ENCODE data around the gene SSBP3. TPM values are rescaled to one million over a fixed set of nuclear protein-coding genes. Genes with fewer than 3 reads are reported as not detected.

SSBP3 gene
- total RNA-seq, 2 experiments from 2014 or later, result 55.0 to 58.3 TPM

GRCh38 chr1:54329312-54330003 is 76.7 kb downstream of the SSBP3 start:
- no peak overlapping the region for H3K27ac Mint-ChIP-seq

GRCh38 chr1:54328066-54328636 is 78.0 kb downstream of the SSBP3 start:
- intact Hi-C loops (cut with micrococcal nuclease), result no loop called here
- CTCF ChIA-PET, result no interaction called here

More at GRCh38 chr1:54329312-54330003, 76.7 kb downstream of the SSBP3 start:
- DNase-seq, result no peak
- H3K27me3 Mint-ChIP-seq (ENCODE audit: low read depth), result no peaks in the 10 kb centered on the region
- no peaks in the 10 kb centered on the region for H3K9me3 Mint-ChIP-seq
- H3K4me3 Mint-ChIP-seq, result no peak overlapping the region
- no peaks in the 10 kb centered on the region for H3K36me3 Mint-ChIP-seq (ENCODE audit: low read depth)
- intact Hi-C loops (cut with micrococcal nuclease), result no loop called here
- H3K4me1 Mint-ChIP-seq (ENCODE audit: low read depth), result peaks cover 64% of the 10 kb centered on the region
- CTCF ChIA-PET, result no interaction called here

GRCh38 chr1:54327386-54328065 is 78.7 kb downstream of the SSBP3 start:
- H3K4me1 Mint-ChIP-seq (ENCODE audit: low read depth), result peaks cover 59% of the 10 kb centered on the region

More at GRCh38 chr1:54328066-54328636, 78.0 kb downstream of the SSBP3 start:
- H3K9me3 Mint-ChIP-seq, result no peaks in the 10 kb centered on the region
- no peaks in the 10 kb centered on the region for H3K36me3 Mint-ChIP-seq (ENCODE audit: low read depth)
- no peaks in the 10 kb centered on the region for H3K27me3 Mint-ChIP-seq (ENCODE audit: low read depth)
- DNase-seq, result no peak
- H3K4me3 Mint-ChIP-seq, result no peak overlapping the region
- H3K4me1 Mint-ChIP-seq (ENCODE audit: low read depth), result peaks cover 66% of the 10 kb centered on the region
- no peak overlapping the region for H3K27ac Mint-ChIP-seq

GRCh38 chr1:54326543-54327385 is 79.4 kb downstream of the SSBP3 start:
- no peaks in the 10 kb centered on the region for H3K36me3 Mint-ChIP-seq (ENCODE audit: low read depth)
- DNase-seq, result no peak
- peaks cover 57% of the 10 kb centered on the region for H3K4me1 Mint-ChIP-seq (ENCODE audit: low read depth)
- no peak overlapping the region for H3K4me3 Mint-ChIP-seq
- CTCF ChIA-PET, result interaction anchor here (0.7 to 1.6 kb wide), 2 partner anchors 8 to 359 kb away, joined by 3 to 5 read pairs; no protein-coding TSS in a partner anchor
- intact Hi-C loops (cut with micrococcal nuclease), result no loop called here
- H3K9me3 Mint-ChIP-seq, result no peaks in the 10 kb centered on the region
- no peak overlapping the region for H3K27ac Mint-ChIP-seq
- H3K27me3 Mint-ChIP-seq (ENCODE audit: low read depth), result no peaks in the 10 kb centered on the region

More at GRCh38 chr1:54327386-54328065, 78.7 kb downstream of the SSBP3 start:
- no peak for DNase-seq
- CTCF ChIA-PET, result no interaction called here
- Mint-ChIP-seq H3K9me3 (no peaks in the 10 kb centered on the region), H3K36me3 (ENCODE audit: low read depth) (no peaks in the 10 kb centered on the region), H3K27me3 (ENCODE audit: low read depth) (no peaks in the 10 kb centered on the region), H3K27ac (no peak overlapping the region), H3K4me3 (no peak overlapping the region)
- intact Hi-C loops (cut with micrococcal nuclease), result no loop called here

GRCh38 chr1:54325703-54326461 is 80.3 kb downstream of the SSBP3 start:
- Mint-ChIP-seq H3K4me1 (ENCODE audit: low read depth) (peaks cover 59% of the 10 kb centered on the region), H3K36me3 (ENCODE audit: low read depth) (no peaks in the 10 kb centered on the region), H3K9me3 (no peaks in the 10 kb centered on the region), H3K27ac (no peak overlapping the region), H3K27me3 (ENCODE audit: low read depth) (no peaks in the 10 kb centered on the region), H3K4me3 (no peak overlapping the region)
- CTCF ChIA-PET, result interaction anchor here (0.7 to 1.6 kb wide), 2 partner anchors 9 to 358 kb away, joined by 3 to 5 read pairs; no protein-coding TSS in a partner anchor
- intact Hi-C loops (cut with micrococcal nuclease), result no loop called here
- no peak for DNase-seq

GRCh38 chr1:54325284-54325683 is 80.9 kb downstream of the SSBP3 start:
- CTCF ChIA-PET, result interaction anchor here (1.0 to 1.6 kb wide), 2 partner anchors 10 to 12 kb away, joined by 4 to 5 read pairs; no protein-coding TSS in a partner anchor
- no peak for DNase-seq
- intact Hi-C loops (cut with micrococcal nuclease), result no loop called here
- Mint-ChIP-seq H3K4me1 (ENCODE audit: low read depth) (peaks cover 59% of the 10 kb centered on the region), H3K4me3 (no peak overlapping the region), H3K36me3 (ENCODE audit: low read depth) (no peaks in the 10 kb centered on the region), H3K27ac (no peak overlapping the region), H3K9me3 (no peaks in the 10 kb centered on the region), H3K27me3 (ENCODE audit: low read depth) (no peaks in the 10 kb centered on the region)

GRCh38 chr1:54324251-54325140 is 81.7 kb downstream of the SSBP3 start:
- no peak overlapping the region for H3K27ac Mint-ChIP-seq
- no peaks in the 10 kb centered on the region for H3K36me3 Mint-ChIP-seq (ENCODE audit: low read depth)
- intact Hi-C loops (cut with micrococcal nuclease), result no loop called here
- CTCF ChIA-PET, result interaction anchor here (0.8 to 1.0 kb wide), 2 partner anchors 11 to 47 kb away, joined by 3 to 4 read pairs; no protein-coding TSS in a partner anchor
- H3K4me3 Mint-ChIP-seq, result no peak overlapping the region
- DNase-seq, result no peak
- H3K9me3 Mint-ChIP-seq, result no peaks in the 10 kb centered on the region
- no peaks in the 10 kb centered on the region for H3K27me3 Mint-ChIP-seq (ENCODE audit: low read depth)
- peaks cover 57% of the 10 kb centered on the region for H3K4me1 Mint-ChIP-seq (ENCODE audit: low read depth)

GRCh38 chr1:54323921-54324250 is 82.3 kb downstream of the SSBP3 start:
- CTCF ChIA-PET, result interaction anchor here (0.8 kb wide), 1 partner anchor 46 kb away, joined by 3 read pairs; no protein-coding TSS in a partner anchor
- intact Hi-C loops (cut with micrococcal nuclease), result no loop called here
- Mint-ChIP-seq H3K27ac (no peak overlapping the region), H3K27me3 (ENCODE audit: low read depth) (no peaks in the 10 kb centered on the region), H3K36me3 (ENCODE audit: low read depth) (no peaks in the 10 kb centered on the region), H3K4me1 (ENCODE audit: low read depth) (peaks cover 56% of the 10 kb centered on the region), H3K4me3 (no peak overlapping the region), H3K9me3 (no peaks in the 10 kb centered on the region)
- no peak for DNase-seq

- intact Hi-C loops (cut with micrococcal nuclease), result no loop called here
- no peak overlapping the region for H3K4me3 Mint-ChIP-seq
- CTCF ChIA-PET, result interaction anchor here (0.8 kb wide), 1 partner anchor 46 kb away, joined by 3 read pairs; no protein-coding TSS in a partner anchor
- H3K4me1 Mint-ChIP-seq (ENCODE audit: low read depth), result peaks cover 57% of the 10 kb centered on the region
- no peak overlapping the region for H3K27ac Mint-ChIP-seq
- H3K36me3 Mint-ChIP-seq (ENCODE audit: low read depth), result no peaks in the 10 kb centered on the region
- no peaks in the 10 kb centered on the region for H3K27me3 Mint-ChIP-seq (ENCODE audit: low read depth)
- H3K9me3 Mint-ChIP-seq, result no peaks in the 10 kb centered on the region
- no peak for DNase-seq
Measured at GRCh38 chr1:54323324-54323739, 82.9 kb downstream of the SSBP3 start.

GRCh38 chr1:54318246-54318814 is 87.9 kb downstream of the SSBP3 start:
- no peak overlapping the region for H3K27ac Mint-ChIP-seq
- no peak for DNase-seq
- no peak overlapping the region for H3K4me3 Mint-ChIP-seq
- CTCF ChIA-PET, result interaction anchor here (0.7 kb wide), 1 partner anchor 120 kb away, joined by 3 read pairs; no protein-coding TSS in a partner anchor
- no peaks in the 10 kb centered on the region for H3K36me3 Mint-ChIP-seq (ENCODE audit: low read depth)
- H3K4me1 Mint-ChIP-seq (ENCODE audit: low read depth), result peaks cover 49% of the 10 kb centered on the region
- H3K9me3 Mint-ChIP-seq, result no peaks in the 10 kb centered on the region
- no peaks in the 10 kb centered on the region for H3K27me3 Mint-ChIP-seq (ENCODE audit: low read depth)
- intact Hi-C loops (cut with micrococcal nuclease), result no loop called here

Data from activated naive CD4-positive, alpha-beta T cell treated with anti-CD3 and anti-CD28 coated beads for 36 hours (primary cell).